8988T (cell line): ENCODE results near the gene EPHA5.
"Not testable (repeated sequence)": the region's sequence is repeated elsewhere in the genome, so short reads cannot be mapped to it uniquely, and the experiment has no call there.

Source experiments
- DNase-seq: peaks from one replicate; pipeline ENCODE4 v3.0.0; 2011

Gene EPHA5

GRCh38 chr4:65344278-65344825 lies 325.9 kb downstream of the EPHA5 start:
- DNase-seq: no peak

- DNase-seq: no peak
Observed at GRCh38 chr4:65343342-65343741, 326.9 kb downstream of the EPHA5 start.

- no peak for DNase-seq
Observed at GRCh38 chr4:65341557-65341956, 328.7 kb downstream of the EPHA5 start.

GRCh38 chr4:65340382-65341109 lies 329.7 kb downstream of the EPHA5 start:
- no peak for DNase-seq

GRCh38 chr4:65337371-65337770 lies 332.9 kb downstream of the EPHA5 start:
- DNase-seq: no peak

- DNase-seq: no peak
Observed at GRCh38 chr4:65336465-65336864, 333.8 kb downstream of the EPHA5 start.

GRCh38 chr4:65316534-65316933 lies 353.8 kb downstream of the EPHA5 start:
- DNase-seq: no peak

GRCh38 chr4:65311120-65311519 lies 359.2 kb downstream of the EPHA5 start:
- no peak for DNase-seq

GRCh38 chr4:65310586-65310985 lies 359.7 kb downstream of the EPHA5 start:
- no peak for DNase-seq

GRCh38 chr4:65308626-65309025 lies 361.7 kb downstream of the EPHA5 start:
- not testable (repeated sequence) for DNase-seq

GRCh38 chr4:65302145-65302544 lies 368.1 kb downstream of the EPHA5 start:
- no peak for DNase-seq

- no peak for DNase-seq
Observed at GRCh38 chr4:65296246-65296645, 374.0 kb downstream of the EPHA5 start.

GRCh38 chr4:65287071-65287470 lies 383.2 kb downstream of the EPHA5 start:
- DNase-seq: no peak
